B cell (primary cell): ENCODE measurements around the gene GPR4.

Experiments used
- CTCF ChIP-seq: fragments of 200-600 bp; IDR thresholded peaks from one replicate; pipeline ENCODE4 v1.8.0; 2022; ENCODE audit warnings: antibody characterized with exemption, mild to moderate bottlenecking
- EZH2 ChIP-seq: IDR thresholded peaks from 2 replicates; pipeline ENCODE4 v1.6.1; 2012; ENCODE audit warnings: borderline replicate concordance, low read depth, mild to moderate bottlenecking, moderate library complexity, low read length; ENCODE audit not compliant: insufficient read depth, poor library complexity, severe bottlenecking

GRCh38 chr19:45645631-45646344, 43.8 kb upstream of the GPR4 start:
- TF ChIP-seq CTCF (no peak), EZH2 (no peak)
